MM.1S (cell line): ENCODE data around the gene FAM180B.

Experiments
- DNase-seq: peaks from one replicate; pipeline ENCODE4 v3.0.0-alpha.2; 2015
- H2AFZ ChIP-seq: fragments of 300-600 bp; sonication (generic); 2 replicates; pipeline ENCODE4 v1.6.0; 2016; ENCODE audit warnings: antibody characterized with exemption, low read length
- H3F3A ChIP-seq: fragments of 300-600 bp; sonication (generic); 2 replicates; pipeline ENCODE4 v1.6.1; 2016; ENCODE audit warnings: mild to moderate bottlenecking, antibody characterized with exemption, low read length, moderate library complexity, mixed read lengths; ENCODE audit not compliant: insufficient read depth
- H3K27ac ChIP-seq: fragments of 300-600 bp; sonication (generic); 2 replicates; pipeline ENCODE4 v1.5.1; 2016; ENCODE audit warnings: mild to moderate bottlenecking, low read length
- H3K27me3 ChIP-seq: fragments of 300-600 bp; sonication (generic); replicated peaks from 2 replicates; pipeline ENCODE4 v1.6.0; 2016; ENCODE audit warnings: low read length; ENCODE audit not compliant: insufficient read depth
- H3K36me3 ChIP-seq: fragments of 300-600 bp; sonication (generic); replicated peaks from 2 replicates; pipeline ENCODE4 v1.6.1; 2016; ENCODE audit warnings: mild to moderate bottlenecking, low read length, mixed read lengths; ENCODE audit not compliant: insufficient read depth
- H3K4me1 ChIP-seq: fragments of 300-600 bp; sonication (generic); 2 replicates; pipeline ENCODE4 v1.6.1; 2016; ENCODE audit warnings: low read length, mixed read lengths
- H3K4me2 ChIP-seq: fragments of 300-600 bp; sonication (generic); 2 replicates; pipeline ENCODE4 v1.6.0; 2016; ENCODE audit warnings: low read depth, low read length
- H3K4me3 ChIP-seq: fragments of 300-600 bp; sonication (generic); 2 replicates; pipeline ENCODE4 v1.5.1; 2016; ENCODE audit warnings: low read length, mixed read lengths
- H3K79me2 ChIP-seq: fragments of 300-600 bp; sonication (generic); 2 replicates; pipeline ENCODE4 v1.6.1; 2016; ENCODE audit warnings: mixed run types, low read length, mixed read lengths
- H3K9ac ChIP-seq: fragments of 300-600 bp; sonication (generic); 2 replicates; pipeline ENCODE4 v1.6.1; 2016; ENCODE audit warnings: low read length, mixed read lengths
- H3K9me2 ChIP-seq: fragments of 300-600 bp; sonication (generic); replicated peaks from 2 replicates; pipeline ENCODE4 v1.6.1; 2016; ENCODE audit warnings: mild to moderate bottlenecking, low read length, mixed read lengths; ENCODE audit not compliant: insufficient read depth
- H3K9me3 ChIP-seq: fragments of 300-600 bp; sonication (generic); replicated peaks from 2 replicates; pipeline ENCODE4 v1.6.1; 2016; ENCODE audit warnings: mild to moderate bottlenecking, low read length, mixed read lengths; ENCODE audit not compliant: insufficient read depth
- H4K20me1 ChIP-seq: fragments of 300-600 bp; sonication (generic); 2 replicates; pipeline ENCODE4 v1.6.1; 2016; ENCODE audit warnings: mild to moderate bottlenecking, low read length, moderate library complexity, mixed read lengths; ENCODE audit not compliant: insufficient read depth
- EZH2 ChIP-seq: fragments of 300-600 bp; sonication (generic); optimal IDR thresholded peaks from 2 replicates; pipeline ENCODE3; 2017; ENCODE audit warnings: low read depth, mild to moderate bottlenecking, antibody characterized with exemption, low read length, mixed read lengths
- EZH2phosphoT487 ChIP-seq: fragments of 300-600 bp; sonication (generic); IDR thresholded peaks from 2 replicates; pipeline ENCODE4 v1.6.1; 2018; ENCODE audit warnings: antibody characterized with exemption, low read length
- TF ChIP-seq, protein P1 (sequence below): fragments of 300-600 bp; sonication (generic); IDR thresholded peaks from 2 replicates; pipeline ENCODE4 v1.5.1; 2016; ENCODE audit warnings: antibody characterized with exemption, low read length, mixed read lengths

FAM180B gene

GRCh38 chr11:47603295-47603694, 16.8 kb downstream of the FAM180B start:
- TF ChIP-seq EZH2phosphoT487 = no peak
- TF ChIP-seq, protein P1, sequence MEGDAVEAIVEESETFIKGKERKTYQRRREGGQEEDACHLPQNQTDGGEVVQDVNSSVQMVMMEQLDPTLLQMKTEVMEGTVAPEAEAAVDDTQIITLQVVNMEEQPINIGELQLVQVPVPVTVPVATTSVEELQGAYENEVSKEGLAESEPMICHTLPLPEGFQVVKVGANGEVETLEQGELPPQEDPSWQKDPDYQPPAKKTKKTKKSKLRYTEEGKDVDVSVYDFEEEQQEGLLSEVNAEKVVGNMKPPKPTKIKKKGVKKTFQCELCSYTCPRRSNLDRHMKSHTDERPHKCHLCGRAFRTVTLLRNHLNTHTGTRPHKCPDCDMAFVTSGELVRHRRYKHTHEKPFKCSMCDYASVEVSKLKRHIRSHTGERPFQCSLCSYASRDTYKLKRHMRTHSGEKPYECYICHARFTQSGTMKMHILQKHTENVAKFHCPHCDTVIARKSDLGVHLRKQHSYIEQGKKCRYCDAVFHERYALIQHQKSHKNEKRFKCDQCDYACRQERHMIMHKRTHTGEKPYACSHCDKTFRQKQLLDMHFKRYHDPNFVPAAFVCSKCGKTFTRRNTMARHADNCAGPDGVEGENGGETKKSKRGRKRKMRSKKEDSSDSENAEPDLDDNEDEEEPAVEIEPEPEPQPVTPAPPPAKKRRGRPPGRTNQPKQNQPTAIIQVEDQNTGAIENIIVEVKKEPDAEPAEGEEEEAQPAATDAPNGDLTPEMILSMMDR = no peak
- TF ChIP-seq EZH2 = no peak

GRCh38 chr11:47605921-47606320, 19.4 kb downstream of the FAM180B start:
- no peaks in the 10 kb centered on the region for H3K36me3 ChIP-seq
- no peak overlapping the region for H3K27ac ChIP-seq
- DNase-seq = no peak
- peaks cover 2% of the 10 kb centered on the region; the same call in 1 of the 2 replicates for H3K4me1 ChIP-seq
- H3K4me3 ChIP-seq = no peak overlapping the region
- H3K9me2 ChIP-seq = no peaks in the 10 kb centered on the region
- no peak overlapping the region for H3K4me2 ChIP-seq
- H2AFZ ChIP-seq = no peak overlapping the region
- no peaks in the 10 kb centered on the region for H3K79me2 ChIP-seq
- no peak overlapping the region for H3K9ac ChIP-seq
- H3K27me3 ChIP-seq = no peaks in the 10 kb centered on the region
- no peaks in the 10 kb centered on the region for H3K9me3 ChIP-seq
- H4K20me1 ChIP-seq = no peaks in the 10 kb centered on the region
- no peak for TF ChIP-seq EZH2phosphoT487
- no peak for TF ChIP-seq EZH2
- TF ChIP-seq, protein P1 = no peak
- H3F3A ChIP-seq = no peaks in the 10 kb centered on the region

More at GRCh38 chr11:47603295-47603694, 16.8 kb downstream of the FAM180B start:
- no peak overlapping the region for H3K27ac ChIP-seq
- no peak for DNase-seq
- no peaks in the 10 kb centered on the region for H3K9me3 ChIP-seq
- no peaks in the 10 kb centered on the region for H3K36me3 ChIP-seq
- H3K4me1 ChIP-seq = no peaks in the 10 kb centered on the region
- no peak overlapping the region for H3K4me3 ChIP-seq
- no peak overlapping the region for H2AFZ ChIP-seq
- no peak overlapping the region for H3K4me2 ChIP-seq
- no peaks in the 10 kb centered on the region for H3K27me3 ChIP-seq
- H3F3A ChIP-seq = no peaks in the 10 kb centered on the region
- no peak overlapping the region for H3K9ac ChIP-seq
- no peaks in the 10 kb centered on the region for H3K79me2 ChIP-seq
- no peaks in the 10 kb centered on the region for H3K9me2 ChIP-seq
- no peaks in the 10 kb centered on the region for H4K20me1 ChIP-seq

GRCh38 chr11:47606731-47607130, 20.3 kb downstream of the FAM180B start:
- no peak overlapping the region for H3K4me2 ChIP-seq
- TF ChIP-seq EZH2phosphoT487 (no peak), EZH2 (no peak)
- TF ChIP-seq, protein P1 = no peak
- 0 out of 2 replicates have a peak, but pooled peaks cover 3% of the 10 kb centered on the region for H3F3A ChIP-seq
- no peak for DNase-seq
- H3K4me1 ChIP-seq = peaks cover 9% of the 10 kb centered on the region
- no peaks in the 10 kb centered on the region for H3K9me2 ChIP-seq
- no peaks in the 10 kb centered on the region for H3K27me3 ChIP-seq
- no peak overlapping the region for H2AFZ ChIP-seq
- H3K79me2 ChIP-seq = no peaks in the 10 kb centered on the region
- no peaks in the 10 kb centered on the region for H4K20me1 ChIP-seq
- H3K4me3 ChIP-seq = no peak overlapping the region
- no peak overlapping the region for H3K9ac ChIP-seq
- H3K36me3 ChIP-seq = no peaks in the 10 kb centered on the region
- no peaks in the 10 kb centered on the region for H3K9me3 ChIP-seq
- no peak overlapping the region for H3K27ac ChIP-seq
